ENCODE data around the gene ELK1. TPM values are rescaled to one million over a fixed set of nuclear protein-coding genes. Genes with fewer than 3 reads are reported as not detected.

The ELK1 gene
- total and polyA plus RNA-seq, 2 of the 8 experiments (the other 6 are each of a cell fraction or from before 2014, with no cell fraction given) = 31.9 to 42.2 TPM

DNA sequence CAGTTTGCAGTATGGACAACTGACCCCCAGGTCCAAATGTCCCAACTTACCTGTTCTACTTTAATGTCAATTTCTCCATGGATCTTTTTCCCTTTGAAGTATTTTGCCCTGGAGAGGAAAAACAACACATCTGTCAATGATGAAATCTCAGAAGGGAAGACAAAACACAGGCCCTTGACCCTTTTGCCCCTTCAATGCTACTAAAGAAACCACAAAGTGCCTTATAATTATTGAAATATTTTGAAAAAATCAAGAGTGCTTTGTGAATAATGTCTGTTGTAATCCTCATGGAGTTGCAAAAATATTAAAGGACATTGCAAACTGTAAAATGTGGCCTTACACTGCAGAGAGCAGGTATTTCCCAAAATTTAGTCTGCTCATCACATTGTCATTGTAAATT lies 43.3 kb downstream of the ELK1 start:
- Histone ChIP-seq H3K4me3 (ENCODE audit: extremely low read depth in 1 of 4, insufficient read depth in 2 of 4, low read depth in 3 of 4, low read length in 4 of 4) (no peak overlapping the region), H3K27ac (ENCODE audit: low read depth, low read length) (no peak overlapping the region)
- no peak for TF ChIP-seq MAFK (IDR thresholded peaks at IDR 0.05; ENCODE audit: low read depth, low read length)
- no peak for TF ChIP-seq JUND (IDR thresholded peaks at IDR 0.05; ENCODE audit: low read length)

More for the DNA sequence above, 43.3 kb downstream of the ELK1 start:
- Histone ChIP-seq H2BK20ac (ENCODE audit: low read length) (no peak overlapping the region), H4K91ac (replicated peaks; ENCODE audit: insufficient read length, low read length) (no peak overlapping the region), H2AFZ (ENCODE audit: low read length) (no peak overlapping the region), H4K8ac (ENCODE audit: extremely low read depth, insufficient read depth, low read length) (no peak overlapping the region), H3K23ac (ENCODE audit: insufficient read length) (no peak overlapping the region), H3K4me2 (ENCODE audit: insufficient read depth in 1 of 2, low read depth in 2 of 2, low read length in 2 of 2) (no peak overlapping the region), H2BK120ac (replicated peaks; ENCODE audit: low read depth, low read length) (no peak overlapping the region), H3K27me3 (replicated peaks in 1 of 4; ENCODE audit: control insufficient read depth in 3 of 4, extremely low read depth in 1 of 4, insufficient read depth in 3 of 4, low read length in 3 of 4) (no peaks in the 10 kb centered on the region), H3K23me2 (ENCODE audit: low read depth, low read length) (no peaks in the 10 kb centered on the region), H2BK15ac (ENCODE audit: low read length) (no peak overlapping the region), H3K18ac (ENCODE audit: extremely low read depth, low read length) (no peak overlapping the region), H4K5ac (ENCODE audit: insufficient read length, low read depth, low read length) (no peak overlapping the region), H2BK12ac (ENCODE audit: low read depth, low read length) (no peak overlapping the region), H2AK5ac (ENCODE audit: low read depth, low read length) (no peak overlapping the region), H3K79me1 (ENCODE audit: low read depth, low read length) (no peaks in the 10 kb centered on the region), H3K9me3 (ENCODE audit: insufficient read depth in 2 of 2, low read depth in 1 of 2, low read length in 1 of 2) (no peaks in the 10 kb centered on the region), H3K56ac (replicated peaks; ENCODE audit: insufficient read length, low read depth, low read length) (no peak overlapping the region), H3K14ac (ENCODE audit: insufficient read length) (no peak overlapping the region), H3K36me3 (ENCODE audit: control insufficient read depth in 2 of 4, insufficient read depth in 4 of 4, low read length in 3 of 4) (no peaks in the 10 kb centered on the region; a peak in 1 of 8 replicates), H3K9ac (replicated peaks in 1 of 4; ENCODE audit: extremely low read depth in 1 of 4, low read depth in 3 of 4, low read length in 3 of 4) (no peak overlapping the region), H4K20me1 (replicated peaks in 1 of 2; ENCODE audit: control insufficient read depth in 1 of 2, insufficient read depth in 2 of 2, low read length in 2 of 2) (no peaks in the 10 kb centered on the region), H2BK5ac (ENCODE audit: low read depth, low read length) (no peak overlapping the region), H3K79me2 (ENCODE audit: control insufficient read depth in 1 of 2, insufficient read depth in 2 of 2, low read length in 2 of 2) (no peaks in the 10 kb centered on the region), H3K4me1 (replicated peaks in 1 of 4; ENCODE audit: control insufficient read depth in 3 of 4, insufficient read depth in 4 of 4, low read length in 3 of 4) (peaks cover 0 to 8% (median 3%) of the 10 kb centered on the region in 4 experiments; a peak in 6 of 7 replicates), H3K4ac (replicated peaks; ENCODE audit: insufficient read length, low read depth, low read length) (no peak overlapping the region)
- DNase-seq (ENCODE audit: low read depth in 1 of 2, low spot score in 2 of 2) (no peak), FAIRE-seq (no peak)
- CTCF ChIA-PET (ENCODE audit: partially characterized antibody) = no interaction called here
- POLR2A ChIA-PET (ENCODE audit: partially characterized antibody) = no interaction called here

All from H1 (cell line).